Astrocyte (in vitro differentiated cells and primary cell): ENCODE results near the gene TSHB. TPM values are rescaled to one million over a fixed set of nuclear protein-coding genes. Genes with fewer than 3 reads are reported as not detected.

Experiments
- DNase-seq: peaks from one replicate; pipeline ENCODE4 v3.0.0-alpha.2; 2010; ENCODE audit warnings: low read depth
- FAIRE-seq: peaks from 2 replicates; lab custom pipeline; 2011; peaks lifted over from hg19 to GRCh38; lab: Jason Lieb, UNC
- H2AFZ ChIP-seq: 2 replicates; pipeline ENCODE4 v1.6.0; 2012; ENCODE audit warnings: low read depth, low read length, inconsistent platforms
- H3K27ac ChIP-seq: 2 replicates; pipeline ENCODE4 v1.5.1; 2011; ENCODE audit warnings: low read depth, low read length, inconsistent platforms
- H3K27me3 ChIP-seq: 2 replicates; pipeline ENCODE4 v1.6.0; 2011; ENCODE audit warnings: low read length, inconsistent platforms; ENCODE audit not compliant: insufficient read depth
- H3K36me3 ChIP-seq: 2 replicates; pipeline ENCODE4 v1.5.1; 2011; ENCODE audit warnings: low read length, inconsistent platforms; ENCODE audit not compliant: insufficient read depth
- H3K4me1 ChIP-seq: 2 replicates; pipeline ENCODE4 v1.5.1; 2011; ENCODE audit warnings: low read length, inconsistent platforms; ENCODE audit not compliant: insufficient read depth
- H3K4me2 ChIP-seq: 2 replicates; pipeline ENCODE4 v1.6.0; 2012; ENCODE audit warnings: low read length, inconsistent platforms
- H3K4me3 ChIP-seq: 2 replicates; pipeline ENCODE4 v1.5.1; 2011; ENCODE audit warnings: low read depth, mild to moderate bottlenecking, low read length, inconsistent platforms; ENCODE audit not compliant: insufficient read depth
- H3K79me2 ChIP-seq: 2 replicates; pipeline ENCODE4 v1.6.0; 2012; ENCODE audit warnings: mild to moderate bottlenecking, low read length, inconsistent platforms; ENCODE audit not compliant: insufficient read depth
- H3K9ac ChIP-seq: 2 replicates; pipeline ENCODE4 v1.6.0; 2012; ENCODE audit warnings: mild to moderate bottlenecking, low read length, inconsistent platforms
- H3K9me3 ChIP-seq: 2 replicates; pipeline ENCODE4 v1.5.1; 2012; ENCODE audit warnings: low read depth, mild to moderate bottlenecking, low read length, inconsistent platforms; ENCODE audit not compliant: insufficient read depth
- H4K20me1 ChIP-seq: 2 replicates; pipeline ENCODE4 v1.6.0; 2012; ENCODE audit warnings: low read length, inconsistent platforms; ENCODE audit not compliant: insufficient read depth
- H3K27ac Mint-ChIP-seq: one replicate; pipeline ENCODE4 v1.8.0; 2021; ENCODE audit warnings: mild to moderate bottlenecking, mixed read lengths; ENCODE audit not compliant: unreplicated experiment
- H3K27me3 Mint-ChIP-seq: one replicate; pipeline ENCODE4 v1.8.0; 2021; ENCODE audit warnings: low read depth, mixed read lengths; ENCODE audit not compliant: unreplicated experiment
- H3K36me3 Mint-ChIP-seq: one replicate; pipeline ENCODE4 v1.8.0; 2021; ENCODE audit warnings: low read depth, mixed read lengths; ENCODE audit not compliant: unreplicated experiment
- H3K4me1 Mint-ChIP-seq: one replicate; pipeline ENCODE4 v1.8.0; 2021; ENCODE audit warnings: low read depth, mixed read lengths; ENCODE audit not compliant: unreplicated experiment
- H3K4me3 Mint-ChIP-seq: one replicate; pipeline ENCODE4 v1.8.0; 2021; ENCODE audit warnings: mild to moderate bottlenecking, moderate library complexity, mixed read lengths; ENCODE audit not compliant: unreplicated experiment
- H3K9me3 Mint-ChIP-seq: one replicate; pipeline ENCODE4 v1.8.0; 2021; ENCODE audit warnings: mild to moderate bottlenecking, mixed read lengths; ENCODE audit not compliant: unreplicated experiment
- EZH2 ChIP-seq: IDR thresholded peaks from 2 replicates; pipeline ENCODE4 v1.6.1; 2012; ENCODE audit warnings: mild to moderate bottlenecking, low read length, inconsistent platforms; ENCODE audit not compliant: insufficient read depth
- total RNA-seq: library from RNA; stranded (reverse); gene quantifications from 2 replicates; pipeline ENCODE4 v1.2.1, GENCODE V29; 2021
- TF ChIP-seq, protein P1 (sequence below): IDR thresholded peaks from 2 replicates; pipeline ENCODE4 v1.5.1; 2011; ENCODE audit warnings: low read depth, mild to moderate bottlenecking, inconsistent platforms, low read length, moderate library complexity; ENCODE audit not compliant: insufficient read depth

TSHB gene
- total RNA-seq, 1 donor from 2014 or later: not detected

DNA sequence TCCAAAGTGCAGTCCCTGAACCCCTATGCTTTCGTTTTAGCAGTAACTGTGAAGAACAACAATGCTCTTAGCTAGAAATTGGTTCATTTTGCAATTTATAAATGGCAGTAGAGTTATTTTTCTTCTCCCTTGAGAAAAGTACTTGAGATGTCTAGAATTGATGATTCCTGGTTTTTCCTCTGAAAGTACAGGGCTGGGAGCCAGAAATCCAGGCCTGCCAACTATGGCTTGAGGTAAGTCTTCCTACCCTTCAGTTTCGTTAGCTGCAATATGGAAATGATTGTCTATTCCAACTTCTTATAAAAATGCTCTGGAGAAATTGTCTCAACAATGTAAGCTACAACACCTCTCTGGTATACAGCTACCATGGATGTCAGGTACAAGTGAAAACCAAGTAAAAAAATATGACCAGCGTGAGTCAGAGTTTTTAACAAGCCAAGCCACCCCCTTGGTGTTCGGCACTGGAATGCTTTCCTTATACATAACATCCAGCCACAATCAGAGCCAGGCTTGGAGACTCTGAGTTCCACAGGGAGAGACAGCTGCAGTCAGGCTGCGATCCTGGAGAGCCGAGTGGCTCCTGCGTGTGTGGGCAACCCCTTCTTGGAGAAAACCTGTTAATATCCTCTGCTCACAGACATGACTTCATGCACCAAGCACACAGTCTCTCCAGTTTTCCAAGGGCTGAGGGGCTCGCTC lies 37.7 kb downstream of the TSHB start:
- peaks cover 2% of the 10 kb centered on the region for H3K9me3 Mint-ChIP-seq
- Histone ChIP-seq H3K9ac (peak overlapping the region; percentile 34), H3K79me2 (no peaks in the 10 kb centered on the region), H3K36me3 (no peaks in the 10 kb centered on the region), H3K4me2 (peak overlapping the region; percentile 42), H3K27me3 (no peaks in the 10 kb centered on the region), H4K20me1 (no peaks in the 10 kb centered on the region), H3K27ac (peak overlapping the region; percentile 63), H3K4me1 (peaks cover 46% of the 10 kb centered on the region), H2AFZ (no peak overlapping the region), H3K9me3 (no peaks in the 10 kb centered on the region), H3K4me3 (no peak overlapping the region)
- DNase-seq: peak; percentile 91
- H3K36me3 Mint-ChIP-seq: peaks cover 12% of the 10 kb centered on the region
- FAIRE-seq: no peak
- H3K4me1 Mint-ChIP-seq: peaks cover 38% of the 10 kb centered on the region
- H3K27me3 Mint-ChIP-seq: no peaks in the 10 kb centered on the region
- no peak for TF ChIP-seq EZH2
- TF ChIP-seq, protein P1, sequence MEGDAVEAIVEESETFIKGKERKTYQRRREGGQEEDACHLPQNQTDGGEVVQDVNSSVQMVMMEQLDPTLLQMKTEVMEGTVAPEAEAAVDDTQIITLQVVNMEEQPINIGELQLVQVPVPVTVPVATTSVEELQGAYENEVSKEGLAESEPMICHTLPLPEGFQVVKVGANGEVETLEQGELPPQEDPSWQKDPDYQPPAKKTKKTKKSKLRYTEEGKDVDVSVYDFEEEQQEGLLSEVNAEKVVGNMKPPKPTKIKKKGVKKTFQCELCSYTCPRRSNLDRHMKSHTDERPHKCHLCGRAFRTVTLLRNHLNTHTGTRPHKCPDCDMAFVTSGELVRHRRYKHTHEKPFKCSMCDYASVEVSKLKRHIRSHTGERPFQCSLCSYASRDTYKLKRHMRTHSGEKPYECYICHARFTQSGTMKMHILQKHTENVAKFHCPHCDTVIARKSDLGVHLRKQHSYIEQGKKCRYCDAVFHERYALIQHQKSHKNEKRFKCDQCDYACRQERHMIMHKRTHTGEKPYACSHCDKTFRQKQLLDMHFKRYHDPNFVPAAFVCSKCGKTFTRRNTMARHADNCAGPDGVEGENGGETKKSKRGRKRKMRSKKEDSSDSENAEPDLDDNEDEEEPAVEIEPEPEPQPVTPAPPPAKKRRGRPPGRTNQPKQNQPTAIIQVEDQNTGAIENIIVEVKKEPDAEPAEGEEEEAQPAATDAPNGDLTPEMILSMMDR: no peak
- H3K27ac Mint-ChIP-seq: no peak overlapping the region
- H3K4me3 Mint-ChIP-seq: no peak overlapping the region

DNA sequence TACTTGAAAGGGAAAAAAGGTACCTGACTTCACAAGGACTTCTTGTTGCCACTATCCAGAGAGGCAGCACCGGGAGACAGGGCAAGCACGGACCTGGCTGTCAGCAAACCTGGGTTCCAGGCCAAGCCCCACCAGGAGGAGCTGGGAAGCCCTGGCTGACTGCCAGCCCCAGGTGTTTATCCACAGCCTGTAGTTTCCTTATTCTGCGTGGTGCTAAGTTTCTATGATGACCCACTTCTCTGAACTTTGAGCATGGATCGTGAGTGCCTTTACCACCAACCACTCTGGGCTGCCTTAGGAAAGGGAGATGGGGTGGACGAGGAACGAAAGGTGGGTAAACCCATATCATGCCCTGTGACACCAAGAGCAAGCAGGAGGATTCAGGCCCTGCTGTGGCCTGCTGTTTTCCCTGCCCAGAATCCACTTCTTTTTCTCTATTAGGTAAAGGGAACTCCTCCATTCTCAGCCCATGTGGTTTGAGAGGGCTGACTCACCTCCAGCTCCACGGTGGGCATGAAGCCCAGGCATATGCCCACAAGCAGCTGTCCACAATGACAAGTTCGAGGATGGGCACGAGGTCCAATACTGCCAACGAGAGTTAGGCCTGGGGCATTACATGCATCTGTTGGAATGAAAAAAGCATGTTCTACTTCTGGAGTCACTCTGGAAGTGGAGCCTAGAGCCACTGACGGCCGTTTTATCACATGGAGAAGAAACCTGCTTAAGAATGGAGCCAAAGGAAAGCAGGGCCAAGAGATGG lies 39.4 kb downstream of the TSHB start:
- Histone ChIP-seq H3K4me2 (no peak overlapping the region), H3K4me3 (no peak overlapping the region), H4K20me1 (no peaks in the 10 kb centered on the region), H3K27ac (peak overlapping the region; percentile 79), H3K9me3 (no peaks in the 10 kb centered on the region), H3K27me3 (no peaks in the 10 kb centered on the region), H3K4me1 (peaks cover 36% of the 10 kb centered on the region), H3K36me3 (no peaks in the 10 kb centered on the region), H3K79me2 (no peaks in the 10 kb centered on the region), H2AFZ (no peak overlapping the region), H3K9ac (peak overlapping the region; percentile 24)
- Mint-ChIP-seq H3K27me3 (no peaks in the 10 kb centered on the region), H3K27ac (no peak overlapping the region), H3K4me3 (no peak overlapping the region), H3K9me3 (peaks cover 2% of the 10 kb centered on the region), H3K4me1 (peaks cover 32% of the 10 kb centered on the region), H3K36me3 (peaks cover 12% of the 10 kb centered on the region)
- TF ChIP-seq EZH2: no peak
- TF ChIP-seq, protein P1: no peak
- DNase-seq (peak; percentile 74), FAIRE-seq (peak; percentile 13)
